ENCODE measurements around the gene CAMTA1. TPM values are rescaled to one million over a fixed set of nuclear protein-coding genes. Genes with fewer than 3 reads are reported as not detected.

Gene CAMTA1
- total RNA-seq, 4 donors from 2014 or later: 86.3 to 170 (median 132) TPM

GRCh38 chr1:7526867-7527732 lies 741.8 kb downstream of the CAMTA1 start:
- Histone ChIP-seq H3K36me3 (no peaks in the 10 kb centered on the region), H3K27ac (no peak overlapping the region), H3K4me3 (no peak overlapping the region), H3K27me3 (peaks cover 8% of the 10 kb centered on the region), H3K9me3 (no peaks in the 10 kb centered on the region), H3K4me1 (no peaks in the 10 kb centered on the region)
- WGBS, 2 donors (ENCODE audit: low coverage in 1 of 2): 88% methylated on average over 4 of the region's 12 CpGs; no CpG with 5 or more reads in 1 of the 2 donors
- no peak for ATAC-seq
- TF ChIP-seq POLR2AphosphoS5 (IDR thresholded peaks at IDR 0.05) (no peak), POLR2A (IDR thresholded peaks at IDR 0.05) (no peak), EP300 (IDR thresholded peaks at IDR 0.05) (no peak), CTCF (IDR thresholded peaks at IDR 0.05) (no peak)

GRCh38 chr1:7527733-7528045 lies 742.4 kb downstream of the CAMTA1 start:
- ATAC-seq: no peak
- H3K36me3 ChIP-seq: no peaks in the 10 kb centered on the region
- H3K4me3 ChIP-seq: no peak overlapping the region
- H3K9me3 ChIP-seq: no peaks in the 10 kb centered on the region
- H3K27me3 ChIP-seq: peaks cover 8% of the 10 kb centered on the region
- no peak overlapping the region for H3K27ac ChIP-seq
- WGBS, 2 donors (ENCODE audit: low coverage in 1 of 2): 100% methylated on average over 2 of the region's 7 CpGs; no CpG with 5 or more reads in 1 of the 2 donors
- H3K4me1 ChIP-seq: no peaks in the 10 kb centered on the region
- no peak for TF ChIP-seq POLR2AphosphoS5 (IDR thresholded peaks at IDR 0.05)
- no peak for TF ChIP-seq CTCF (IDR thresholded peaks at IDR 0.05)
- no peak for TF ChIP-seq EP300 (IDR thresholded peaks at IDR 0.05)
- TF ChIP-seq POLR2A (IDR thresholded peaks at IDR 0.05): no peak

- 85 to 100% methylated on average over 1 to 4 of the region's 6 CpGs for WGBS, 2 donors (ENCODE audit: low coverage in 1 of 2)
- Histone ChIP-seq H3K9me3 (no peaks in the 10 kb centered on the region), H3K27ac (no peak overlapping the region), H3K36me3 (no peaks in the 10 kb centered on the region), H3K27me3 (peaks cover 8% of the 10 kb centered on the region), H3K4me1 (peaks cover 0 to under 1% (median 0%) of the 10 kb centered on the region in 3 donors), H3K4me3 (no peak overlapping the region)
- TF ChIP-seq POLR2A (IDR thresholded peaks at IDR 0.05) (no peak), POLR2AphosphoS5 (IDR thresholded peaks at IDR 0.05) (no peak), EP300 (IDR thresholded peaks at IDR 0.05) (no peak), CTCF (IDR thresholded peaks at IDR 0.05) (no peak)
- ATAC-seq: no peak
Observed at GRCh38 chr1:7528386-7529198, 743.3 kb downstream of the CAMTA1 start.

GRCh38 chr1:7529917-7530316 lies 744.7 kb downstream of the CAMTA1 start:
- WGBS, 2 donors (ENCODE audit: low coverage in 1 of 2): 64 to 83% methylated on average over 3 to 4 of the region's 7 CpGs
- Histone ChIP-seq H3K4me1 (peaks cover 0 to 13% (median 4%) of the 10 kb centered on the region in 3 donors), H3K27me3 (peaks cover 18% of the 10 kb centered on the region), H3K27ac (no peak overlapping the region), H3K4me3 (no peak overlapping the region), H3K36me3 (no peaks in the 10 kb centered on the region), H3K9me3 (no peaks in the 10 kb centered on the region)
- TF ChIP-seq POLR2A (IDR thresholded peaks at IDR 0.05) (no peak), POLR2AphosphoS5 (IDR thresholded peaks at IDR 0.05) (no peak), CTCF (IDR thresholded peaks at IDR 0.05) (no peak), EP300 (IDR thresholded peaks at IDR 0.05) (no peak)
- ATAC-seq: no peak
